BE2C (cell line): ENCODE results near the gene CUL3.

ENCODE experiments used
- DNase-seq: peaks from one replicate; pipeline ENCODE4 v3.0.0-alpha.2; 2020
- H3K27me3 ChIP-seq: fragments of 250-450 bp; sonication (Bioruptor Pico); 2 replicates; pipeline ENCODE4 v1.5.1; 2020; ENCODE audit warnings: mild to moderate bottlenecking
- H3K36me3 ChIP-seq: fragments of 250-450 bp; sonication (Bioruptor Pico); 2 replicates; pipeline ENCODE4 v1.5.1; 2020; ENCODE audit warnings: mild to moderate bottlenecking
- H3K4me1 ChIP-seq: fragments of 250-450 bp; sonication (Bioruptor Pico); 2 replicates; pipeline ENCODE4 v1.5.1; 2020
- H3K4me3 ChIP-seq: 2 replicates; pipeline ENCODE4 v1.5.1; 2011; ENCODE audit warnings: low read depth, low read length
- H3K9me3 ChIP-seq: fragments of 250-450 bp; sonication (Bioruptor Pico); 2 replicates; pipeline ENCODE4 v1.5.1; 2020
- CTCF ChIP-seq: IDR thresholded peaks from 2 replicates; pipeline ENCODE4 v1.5.1; 2012; ENCODE audit warnings: mild to moderate bottlenecking, low read depth, low read length

Gene CUL3

DNA sequence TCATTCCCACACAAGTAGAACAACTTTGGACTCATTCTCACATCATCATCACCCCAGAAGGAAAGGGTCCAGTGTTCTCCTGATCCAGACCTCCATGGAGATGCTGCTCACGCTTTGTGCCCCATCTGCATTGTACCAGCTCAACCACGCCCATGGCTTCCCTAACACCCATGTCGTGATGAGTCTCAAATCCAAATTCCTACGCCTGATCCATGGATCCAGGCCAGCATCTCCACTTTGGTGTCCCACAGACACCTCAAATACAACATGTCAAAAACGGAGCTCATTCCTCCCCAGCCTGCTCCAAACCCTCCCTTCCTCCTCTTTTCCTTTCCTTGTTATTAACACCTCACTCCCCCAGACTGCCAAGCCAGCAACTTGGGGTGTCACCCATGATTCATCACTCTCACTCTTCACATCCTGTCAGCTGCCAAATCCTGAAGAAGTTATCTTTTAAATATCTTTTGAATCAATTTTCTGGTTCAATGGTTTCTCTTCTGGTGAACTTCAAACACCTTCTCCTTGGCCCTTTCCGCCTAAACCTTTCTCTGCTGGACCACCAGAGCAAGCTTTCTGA, 153.1 kb downstream of the CUL3 start:
- Histone ChIP-seq H3K4me1 (0 out of 2 replicates have a peak, but pooled peaks cover 3% of the 10 kb centered on the region), H3K4me3 (no peak overlapping the region), H3K36me3 (no peaks in the 10 kb centered on the region), H3K27me3 (no peaks in the 10 kb centered on the region), H3K9me3 (no peaks in the 10 kb centered on the region)
- no peak for DNase-seq
- no peak for TF ChIP-seq CTCF

DNA sequence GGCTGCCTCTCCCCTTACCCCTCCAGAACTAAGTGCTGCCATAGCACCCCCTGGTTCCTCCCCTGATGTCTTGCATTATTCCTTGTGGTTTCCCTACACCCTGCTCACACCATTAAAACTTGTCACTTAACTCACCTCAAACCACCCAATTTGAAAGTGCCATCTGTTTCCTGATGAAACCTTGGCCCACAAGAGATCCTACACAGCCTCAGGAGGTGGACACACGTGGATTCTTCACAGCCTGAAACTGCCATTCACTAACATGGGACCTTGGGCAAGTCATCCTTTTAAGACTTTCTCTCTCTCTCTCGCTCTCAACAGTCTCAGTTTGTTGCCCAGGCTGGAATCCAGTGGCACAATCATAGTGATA, 155.7 kb downstream of the CUL3 start:
- H3K4me3 ChIP-seq: no peak overlapping the region
- H3K36me3 ChIP-seq: no peaks in the 10 kb centered on the region
- no peak for DNase-seq
- no peak for TF ChIP-seq CTCF
- no peaks in the 10 kb centered on the region for H3K9me3 ChIP-seq
- 0 out of 2 replicates have a peak, but pooled peaks cover 3% of the 10 kb centered on the region for H3K4me1 ChIP-seq
- no peaks in the 10 kb centered on the region for H3K27me3 ChIP-seq

DNA sequence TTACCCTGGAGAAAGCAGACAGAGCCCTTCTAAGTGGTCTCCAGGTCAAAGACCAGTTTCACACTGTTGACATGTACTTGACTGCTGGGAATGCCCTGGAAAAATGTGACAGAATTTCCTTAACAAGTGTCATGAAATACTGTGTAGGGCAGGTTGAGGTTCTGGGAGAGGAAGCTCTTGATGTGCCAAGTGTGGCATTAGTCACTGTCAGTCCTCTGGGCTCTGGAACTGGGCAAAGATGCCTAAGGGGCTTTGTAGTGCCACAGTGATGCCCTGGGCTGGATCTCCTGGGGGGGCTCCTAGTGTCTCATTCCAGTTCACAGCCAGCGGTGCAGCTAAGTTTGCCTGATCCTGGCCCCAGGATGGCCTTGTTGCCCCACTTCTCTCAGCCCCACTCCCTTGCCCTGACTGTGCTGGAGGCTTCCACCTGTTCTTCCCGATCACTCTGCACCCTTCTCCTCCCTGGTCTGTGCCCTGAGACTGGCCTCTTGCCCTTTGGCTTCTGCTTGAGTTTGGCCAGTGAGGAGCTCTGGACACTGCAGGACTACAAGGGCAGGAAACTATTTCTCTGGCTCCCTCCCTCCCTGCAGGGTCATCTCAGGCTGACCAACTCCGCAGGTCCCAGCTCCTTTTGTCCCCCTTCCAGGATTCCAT, 156.2 kb downstream of the CUL3 start:
- no peak overlapping the region for H3K4me3 ChIP-seq
- no peak for TF ChIP-seq CTCF

DNA sequence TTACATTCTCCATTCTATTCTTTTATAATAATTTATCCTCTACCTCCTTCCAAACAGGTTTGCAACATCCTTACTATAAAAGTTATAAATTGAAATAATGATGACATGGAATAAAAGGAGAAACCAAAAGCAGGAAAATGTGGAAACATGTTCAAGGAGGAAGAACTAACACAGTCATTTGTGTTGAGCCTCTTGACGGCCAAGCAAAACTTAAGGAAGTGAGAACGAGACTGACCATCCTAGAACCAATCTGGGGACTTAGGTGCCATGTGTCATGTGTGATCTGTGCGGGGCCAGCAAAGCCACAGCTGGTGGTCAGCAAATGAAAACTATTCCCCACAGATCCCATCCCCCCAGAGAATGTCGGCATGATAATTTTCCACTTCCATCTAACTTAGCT, 157.7 kb downstream of the CUL3 start:
- Histone ChIP-seq H3K9me3 (no peaks in the 10 kb centered on the region), H3K36me3 (no peaks in the 10 kb centered on the region), H3K27me3 (no peaks in the 10 kb centered on the region), H3K4me1 (0 out of 2 replicates have a peak, but pooled peaks cover 3% of the 10 kb centered on the region), H3K4me3 (no peak overlapping the region)
- no peak for DNase-seq
- no peak for TF ChIP-seq CTCF

More for the DNA sequence above, 156.2 kb downstream of the CUL3 start:
- Histone ChIP-seq H3K4me1 (0 out of 2 replicates have a peak, but pooled peaks cover 3% of the 10 kb centered on the region), H3K9me3 (no peaks in the 10 kb centered on the region), H3K36me3 (no peaks in the 10 kb centered on the region), H3K27me3 (no peaks in the 10 kb centered on the region)
- no peak for DNase-seq

GRCh38 chr2:224426656-224427055, 158.5 kb downstream of the CUL3 start:
- Histone ChIP-seq H3K4me3 (no peak overlapping the region), H3K4me1 (0 out of 2 replicates have a peak, but pooled peaks cover 3% of the 10 kb centered on the region), H3K36me3 (no peaks in the 10 kb centered on the region), H3K9me3 (no peaks in the 10 kb centered on the region), H3K27me3 (no peaks in the 10 kb centered on the region)
- DNase-seq: no peak
- no peak for TF ChIP-seq CTCF

DNA sequence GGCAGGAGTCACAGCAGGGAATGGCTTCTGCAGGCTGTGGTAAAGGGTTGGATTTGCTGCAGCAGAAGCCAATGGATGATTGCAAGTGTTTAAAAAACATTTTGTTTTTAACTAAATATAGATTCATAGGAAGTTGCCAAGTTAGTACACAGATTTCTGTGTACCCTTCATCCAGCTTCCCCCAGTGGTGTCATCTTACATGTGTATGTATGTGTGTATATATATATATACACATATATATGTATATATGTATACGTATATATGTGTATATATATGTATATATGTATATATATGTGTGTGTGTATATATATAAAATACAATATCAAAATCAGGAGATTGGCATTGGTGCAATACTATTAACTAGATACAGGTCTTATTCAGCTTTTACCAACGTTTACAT, 164.1 kb downstream of the CUL3 start:
- Histone ChIP-seq H3K9me3 (no peaks in the 10 kb centered on the region), H3K27me3 (no peaks in the 10 kb centered on the region), H3K36me3 (no peaks in the 10 kb centered on the region), H3K4me1 (no peaks in the 10 kb centered on the region), H3K4me3 (no peak overlapping the region)
- no peak for TF ChIP-seq CTCF
- DNase-seq: no peak
